Central memory CD4-positive, alpha-beta T cell (primary cell): ENCODE measurements around the gene PCSK6.

Experiments used
- DNase-seq: peaks from one replicate; pipeline ENCODE4 v3.0.0; 2022

Gene PCSK6

GRCh38 chr15:101522621-101523559 lies 33.4 kb upstream of the PCSK6 start:
- DNase-seq = no peak

GRCh38 chr15:101522091-101522490 lies 32.6 kb upstream of the PCSK6 start:
- DNase-seq = no peak

- no peak for DNase-seq
Measured at GRCh38 chr15:101521591-101521990, 32.1 kb upstream of the PCSK6 start.

GRCh38 chr15:101521069-101521468 lies 31.6 kb upstream of the PCSK6 start:
- DNase-seq = no peak

GRCh38 chr15:101520395-101520794 lies 30.9 kb upstream of the PCSK6 start:
- no peak for DNase-seq

GRCh38 chr15:101517504-101517903 lies 28.0 kb upstream of the PCSK6 start:
- DNase-seq = no peak

GRCh38 chr15:101514318-101514717 lies 24.8 kb upstream of the PCSK6 start:
- no peak for DNase-seq

- DNase-seq = no peak
Measured at GRCh38 chr15:101511717-101512116, 22.2 kb upstream of the PCSK6 start.

GRCh38 chr15:101510212-101511197 lies 21.0 kb upstream of the PCSK6 start:
- no peak for DNase-seq

GRCh38 chr15:101509279-101509678 lies 19.8 kb upstream of the PCSK6 start:
- no peak for DNase-seq

- DNase-seq = no peak
Measured at GRCh38 chr15:101506491-101506890, 17.0 kb upstream of the PCSK6 start.

- DNase-seq = no peak
Measured at GRCh38 chr15:101505610-101506337, 16.3 kb upstream of the PCSK6 start.

- DNase-seq = no peak
Measured at GRCh38 chr15:101504866-101505609, 15.5 kb upstream of the PCSK6 start.

- DNase-seq = no peak
Measured at GRCh38 chr15:101504373-101504772, 14.9 kb upstream of the PCSK6 start.

- no peak for DNase-seq
Measured at GRCh38 chr15:101503296-101503599, 13.7 kb upstream of the PCSK6 start.

GRCh38 chr15:101502572-101503295 lies 13.2 kb upstream of the PCSK6 start:
- DNase-seq = no peak

GRCh38 chr15:101501703-101502373 lies 12.3 kb upstream of the PCSK6 start:
- DNase-seq = peak; percentile 7

- no peak for DNase-seq
Measured at GRCh38 chr15:101500865-101501551, 11.5 kb upstream of the PCSK6 start.

GRCh38 chr15:101499863-101500713 lies 10.6 kb upstream of the PCSK6 start:
- no peak for DNase-seq
